Gastroesophageal sphincter (tissue), 3 donors: ENCODE measurements around the gene CCDC171.

Source experiments
- EP300 ChIP-seq: sonication (generic); formaldehyde crosslinking; IDR thresholded peaks from one replicate; pipeline ENCODE4 v1.6.1; 2017; ENCODE audit warnings: antibody characterized with exemption, mild to moderate bottlenecking
- POLR2A ChIP-seq, 2 donors: fragments of 450-650 bp; IDR thresholded peaks; one replicate each; pipeline ENCODE4 v1.6.1; 2017; ENCODE audit warnings: antibody characterized with exemption in 2 of 2, mild to moderate bottlenecking in 2 of 2, moderate library complexity in 1 of 2
- POLR2AphosphoS5 ChIP-seq: sonication (generic); formaldehyde crosslinking; IDR thresholded peaks from one replicate; pipeline ENCODE4 v1.6.1; 2017; ENCODE audit warnings: antibody characterized with exemption
- TF ChIP-seq, protein P1 (sequence below), 4 experiments: fragments of 200-600 bp in 2 of 4; fragments of 450-650 bp in 2 of 4; sonication (generic) in 1 of 4; IDR thresholded peaks; one replicate each; pipeline ENCODE4 v1.5.1; 2017 to 2019; ENCODE audit warnings: antibody characterized with exemption in 4 of 4, mild to moderate bottlenecking in 2 of 4, moderate library complexity in 2 of 4

DNA sequence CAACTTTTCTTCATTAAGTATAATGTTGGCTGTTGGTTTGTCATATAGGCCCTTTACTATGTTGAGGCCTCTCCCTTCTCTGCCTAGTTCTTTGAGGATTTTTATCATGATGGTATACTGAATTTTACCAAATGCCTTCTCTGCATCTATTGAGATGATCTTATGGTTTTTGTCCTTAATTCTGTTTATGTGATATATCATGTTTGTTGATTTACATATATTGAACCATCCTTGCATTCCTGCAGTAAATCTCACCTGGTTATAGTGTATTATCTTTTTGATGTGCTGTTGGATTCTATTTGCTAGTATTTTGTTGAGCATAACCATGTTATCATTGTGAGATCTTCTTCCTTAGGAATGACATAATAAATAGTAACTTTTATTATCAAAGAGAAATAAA, 362.9 kb downstream of the CCDC171 start:
- TF ChIP-seq, protein P1, sequence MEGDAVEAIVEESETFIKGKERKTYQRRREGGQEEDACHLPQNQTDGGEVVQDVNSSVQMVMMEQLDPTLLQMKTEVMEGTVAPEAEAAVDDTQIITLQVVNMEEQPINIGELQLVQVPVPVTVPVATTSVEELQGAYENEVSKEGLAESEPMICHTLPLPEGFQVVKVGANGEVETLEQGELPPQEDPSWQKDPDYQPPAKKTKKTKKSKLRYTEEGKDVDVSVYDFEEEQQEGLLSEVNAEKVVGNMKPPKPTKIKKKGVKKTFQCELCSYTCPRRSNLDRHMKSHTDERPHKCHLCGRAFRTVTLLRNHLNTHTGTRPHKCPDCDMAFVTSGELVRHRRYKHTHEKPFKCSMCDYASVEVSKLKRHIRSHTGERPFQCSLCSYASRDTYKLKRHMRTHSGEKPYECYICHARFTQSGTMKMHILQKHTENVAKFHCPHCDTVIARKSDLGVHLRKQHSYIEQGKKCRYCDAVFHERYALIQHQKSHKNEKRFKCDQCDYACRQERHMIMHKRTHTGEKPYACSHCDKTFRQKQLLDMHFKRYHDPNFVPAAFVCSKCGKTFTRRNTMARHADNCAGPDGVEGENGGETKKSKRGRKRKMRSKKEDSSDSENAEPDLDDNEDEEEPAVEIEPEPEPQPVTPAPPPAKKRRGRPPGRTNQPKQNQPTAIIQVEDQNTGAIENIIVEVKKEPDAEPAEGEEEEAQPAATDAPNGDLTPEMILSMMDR (IDR thresholded peaks at IDR 0.05) = no peak
- TF ChIP-seq POLR2AphosphoS5 (no peak), POLR2A (IDR thresholded peaks at IDR 0.05) (no peak), EP300 (no peak)
